Suppressor macrophage (primary cell): ENCODE measurements around the gene KAT7.

Source experiments
- DNase-seq, 4 experiments: peaks; one replicate each; pipeline ENCODE4 v3.0.0-alpha.2; 2020 to 2022

The KAT7 gene

GRCh38 chr17:49814781-49815529 is 26.5 kb downstream of the KAT7 start:
- peak in 1 of 4 experiments; percentile 20 for DNase-seq

DNA sequence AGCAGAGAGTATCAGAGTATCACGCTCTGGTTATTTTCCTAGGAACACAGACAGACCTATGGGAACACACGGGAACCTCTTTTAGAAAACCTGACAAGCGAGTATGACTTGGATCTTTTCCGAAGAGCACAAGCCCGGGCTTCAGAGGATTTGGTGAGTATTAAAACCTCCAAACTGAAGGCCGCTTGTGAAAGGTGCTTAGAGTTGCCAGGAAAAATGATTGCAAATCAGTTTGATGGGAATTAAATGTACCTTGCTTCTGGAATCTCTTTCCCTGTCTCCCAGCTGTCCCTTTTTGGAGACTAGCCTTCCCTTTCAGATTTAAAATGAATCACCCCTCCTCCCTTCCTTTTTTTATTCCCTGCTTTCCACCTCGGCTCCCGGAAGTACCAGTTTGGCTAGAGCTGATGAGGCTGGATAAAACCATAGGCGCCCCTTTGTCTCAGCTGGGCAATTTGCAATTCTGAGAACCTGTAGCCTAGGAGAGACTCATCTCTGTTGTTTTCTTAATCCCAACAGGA is 27.3 kb downstream of the KAT7 start:
- DNase-seq, result no peak

GRCh38 chr17:49817993-49818392 is 29.5 kb downstream of the KAT7 start:
- DNase-seq, result no peak

DNA sequence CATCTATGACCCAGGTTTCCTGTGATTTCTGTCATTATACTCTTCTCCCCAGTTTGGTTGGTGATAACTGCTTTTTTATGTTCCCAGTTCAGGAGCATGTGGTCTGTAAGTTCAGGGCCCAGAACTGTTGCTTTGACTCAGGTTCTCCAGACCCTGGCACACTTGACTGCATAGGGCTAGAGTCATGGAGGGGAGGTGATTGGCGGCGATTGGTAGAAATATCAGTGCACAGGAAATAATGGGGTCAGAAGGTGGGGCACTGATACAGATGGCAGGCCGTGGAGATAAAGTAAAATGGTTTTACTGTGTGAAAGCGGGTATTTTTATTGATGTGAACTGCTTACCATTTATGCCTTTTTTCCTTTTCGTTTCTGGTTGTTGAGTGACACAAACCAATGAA is 30.7 kb downstream of the KAT7 start:
- DNase-seq, result no peak

DNA sequence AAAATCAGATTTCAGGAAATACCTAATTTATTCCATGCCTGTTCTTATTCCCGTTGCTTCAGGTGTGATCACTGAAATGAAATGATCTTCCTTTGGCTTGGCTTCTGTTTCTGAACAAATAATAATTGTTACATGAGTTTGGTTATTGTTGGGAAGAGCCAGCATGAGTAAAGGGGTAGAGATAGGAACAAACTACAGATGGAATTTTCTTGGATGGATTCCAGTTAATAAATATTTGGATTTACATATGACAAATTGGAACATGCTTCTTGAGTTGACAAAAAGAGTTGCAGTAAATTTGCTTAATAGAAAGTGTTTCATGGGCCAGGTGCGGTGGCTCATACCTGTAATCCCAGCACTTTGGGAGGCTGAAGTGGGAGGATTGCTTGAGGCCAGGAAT is 31.2 kb downstream of the KAT7 start:
- no peak for DNase-seq

DNA sequence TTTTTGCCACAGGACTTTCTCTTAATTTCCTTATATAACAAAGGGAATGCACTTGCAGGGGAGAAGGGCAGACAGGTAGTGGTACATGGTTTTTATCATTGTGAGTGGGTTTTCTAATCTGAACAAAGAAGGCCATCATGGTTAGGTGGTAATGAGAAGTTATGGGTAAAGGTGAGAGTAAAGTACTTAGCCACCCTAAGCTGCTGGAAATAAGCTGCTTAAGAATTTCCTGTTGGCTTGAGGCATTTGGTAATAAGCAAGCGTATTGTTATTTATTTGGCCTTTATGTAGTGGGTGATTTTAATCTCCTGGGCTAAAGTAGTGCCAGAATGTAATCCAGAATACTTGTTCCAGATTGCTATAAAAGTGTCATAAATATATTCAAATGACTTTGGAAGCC is 32.3 kb downstream of the KAT7 start:
- DNase-seq, result no peak

GRCh38 chr17:49821466-49821865 is 33.0 kb downstream of the KAT7 start:
- DNase-seq, result no peak

GRCh38 chr17:49821916-49822315 is 33.4 kb downstream of the KAT7 start:
- DNase-seq, result no peak

- peak; percentile 21 to 55 (median 46) for DNase-seq
Measured at GRCh38 chr17:49822829-49823228, 34.3 kb downstream of the KAT7 start.

DNA sequence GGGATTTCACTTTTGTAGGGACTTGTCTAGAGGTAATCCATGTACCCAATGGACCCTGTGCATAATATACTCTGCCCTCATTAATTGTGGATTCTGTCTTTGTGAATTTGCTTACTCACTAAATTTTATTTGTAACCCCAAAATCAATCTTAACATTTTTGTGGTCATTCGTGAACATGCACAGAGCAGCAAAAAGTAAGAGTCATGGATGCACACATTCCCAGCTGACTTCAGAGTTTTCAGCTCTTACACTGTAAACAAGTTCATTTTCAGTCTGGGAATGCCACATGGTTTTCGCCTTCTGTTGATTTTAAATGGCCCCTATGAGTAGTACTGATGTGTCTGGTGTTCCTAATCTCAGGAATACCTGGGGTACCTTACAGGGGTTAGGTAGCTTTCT is 35.1 kb downstream of the KAT7 start:
- DNase-seq, result no peak

DNA sequence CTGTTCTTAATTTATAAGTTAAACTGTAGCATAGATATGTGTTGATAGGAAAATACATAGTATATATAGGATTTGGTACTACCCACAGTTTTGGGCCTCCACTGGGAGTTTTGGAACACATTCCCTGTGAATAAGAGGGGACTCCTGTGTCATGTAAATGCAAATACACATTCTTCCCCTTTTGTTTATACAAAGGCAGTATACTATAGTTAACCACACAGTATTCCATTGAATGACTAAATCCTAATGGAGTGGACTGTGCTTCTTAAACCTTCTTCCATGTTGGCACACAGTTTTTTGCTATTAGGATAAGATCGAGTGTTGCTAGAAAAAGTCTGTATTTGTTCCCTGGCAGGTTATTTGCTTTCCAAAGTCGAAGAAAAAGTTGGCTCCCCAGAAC is 37.2 kb downstream of the KAT7 start:
- DNase-seq, result no peak

- peak; percentile 57 to 73 (median 70) for DNase-seq
Measured at GRCh38 chr17:49828325-49828724, 39.8 kb downstream of the KAT7 start.

GRCh38 chr17:49829026-49829425 is 40.5 kb downstream of the KAT7 start:
- DNase-seq, result no peak

GRCh38 chr17:49830605-49831004 is 42.1 kb downstream of the KAT7 start:
- no peak for DNase-seq

DNA sequence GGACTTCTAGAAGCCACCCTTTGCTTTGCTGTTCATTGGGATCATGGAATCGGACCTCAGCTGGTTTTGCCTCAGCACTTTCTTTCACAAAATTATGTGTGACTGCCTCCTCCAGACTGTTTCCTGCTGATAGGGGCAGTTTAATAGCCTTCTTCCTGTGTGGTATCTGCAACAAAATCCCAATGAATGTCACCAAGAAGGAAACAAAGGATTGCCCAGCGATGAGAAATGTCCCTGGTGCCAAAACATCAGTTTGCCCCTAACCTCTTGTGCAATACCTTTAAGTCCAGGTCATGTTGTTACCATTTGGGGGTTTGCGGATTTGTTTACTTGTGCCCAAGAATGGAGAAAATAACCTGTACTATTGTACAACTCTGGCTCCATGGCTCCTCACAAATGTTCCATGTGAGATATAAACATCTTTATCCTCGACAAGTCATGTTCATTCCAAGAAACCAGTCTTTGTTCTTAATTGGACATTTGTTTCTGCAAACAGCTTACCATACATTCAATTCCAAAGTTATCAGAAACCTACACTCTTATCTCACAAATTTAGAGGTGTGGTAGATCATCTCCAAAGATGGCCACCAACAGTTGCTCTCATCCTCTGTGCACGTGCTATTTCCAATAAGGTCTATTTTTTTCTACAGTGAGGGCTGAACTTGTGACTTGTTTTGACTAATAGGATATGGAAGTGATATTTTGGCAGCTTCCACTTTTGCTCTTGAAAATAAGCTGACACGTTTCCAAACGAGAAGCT is 44.5 kb downstream of the KAT7 start:
- peak; percentile 31 to 80 (median 62) for DNase-seq

DNA sequence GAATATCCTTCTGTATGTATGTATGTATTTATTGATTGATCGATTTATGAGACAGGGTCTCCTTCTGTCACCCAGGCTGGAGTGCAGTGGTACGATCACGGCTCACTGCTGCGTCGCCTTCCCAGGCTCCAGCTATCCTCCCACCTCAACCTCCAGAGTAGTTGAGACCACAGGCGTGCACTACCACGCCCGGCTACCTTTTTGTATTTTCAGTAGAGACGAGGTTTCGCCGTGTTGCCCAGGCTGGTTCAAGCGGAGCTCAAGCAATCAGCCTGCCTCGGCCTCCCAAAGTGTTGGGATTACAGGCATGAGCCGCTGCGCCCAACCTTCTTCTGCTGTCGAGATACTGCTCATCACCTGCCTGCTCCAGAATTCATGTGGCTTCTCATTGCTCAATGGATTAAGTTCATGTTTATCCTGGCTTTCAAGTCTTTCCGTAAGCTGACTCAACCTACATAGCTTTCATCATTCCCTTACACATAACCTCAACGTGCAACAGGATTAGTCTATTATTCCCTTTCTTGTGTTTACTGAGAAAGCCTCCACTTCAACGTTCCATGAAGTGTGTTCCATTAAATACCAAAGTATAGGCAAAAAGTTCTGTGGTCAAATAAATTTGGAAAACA is 45.8 kb downstream of the KAT7 start:
- DNase-seq, result no peak

GRCh38 chr17:49835472-49835871 is 47.0 kb downstream of the KAT7 start:
- no peak for DNase-seq

- DNase-seq, result no peak
Measured at GRCh38 chr17:49836111-49837030, 47.9 kb downstream of the KAT7 start.

- DNase-seq, result no peak
Measured at GRCh38 chr17:49839455-49839854, 51.0 kb downstream of the KAT7 start.

- DNase-seq, result no peak
Measured at GRCh38 chr17:49841548-49841947, 53.1 kb downstream of the KAT7 start.

DNA sequence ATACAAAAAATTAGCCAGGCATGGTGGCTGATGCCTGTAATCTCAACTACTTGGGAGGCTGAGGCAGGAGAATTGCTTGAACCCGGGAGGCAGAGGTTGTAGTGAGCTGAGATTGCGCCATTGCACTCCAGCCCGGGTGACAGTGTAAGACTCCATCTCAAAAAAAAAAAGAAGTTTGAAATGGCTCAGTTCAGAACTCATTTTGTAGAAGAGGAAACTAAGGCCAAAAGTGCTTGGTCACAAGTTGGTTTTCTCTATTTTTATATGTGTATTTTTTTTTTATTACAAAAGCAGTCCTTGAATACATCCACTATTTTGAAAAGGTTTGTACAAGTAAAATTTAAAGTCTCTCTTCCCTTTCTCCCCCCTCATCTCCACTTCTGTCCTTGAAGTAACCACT is 53.9 kb downstream of the KAT7 start:
- peak in 3 of 4 experiments; percentile 36 to 68 (median 47) for DNase-seq

DNA sequence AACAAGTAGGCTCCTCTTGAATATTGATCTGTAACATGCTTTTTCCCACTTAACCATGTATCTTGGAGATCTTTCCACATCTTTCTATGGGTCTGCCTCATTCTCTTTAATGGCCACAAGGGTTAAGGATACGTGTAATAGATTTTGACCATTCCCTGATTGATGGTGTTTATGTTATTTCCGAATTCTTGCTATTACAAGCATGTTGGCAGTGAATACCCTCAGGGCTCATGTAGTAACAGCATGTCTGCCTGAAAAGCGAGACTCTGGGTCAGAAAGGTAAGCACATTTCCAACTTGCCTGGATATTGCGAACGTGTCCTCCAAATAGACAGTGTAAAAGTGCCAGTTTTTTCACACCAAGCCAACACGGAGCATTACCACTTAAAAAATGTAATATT is 54.4 kb downstream of the KAT7 start:
- no peak for DNase-seq
